ENCODE results near the gene MCFD2.

DNA sequence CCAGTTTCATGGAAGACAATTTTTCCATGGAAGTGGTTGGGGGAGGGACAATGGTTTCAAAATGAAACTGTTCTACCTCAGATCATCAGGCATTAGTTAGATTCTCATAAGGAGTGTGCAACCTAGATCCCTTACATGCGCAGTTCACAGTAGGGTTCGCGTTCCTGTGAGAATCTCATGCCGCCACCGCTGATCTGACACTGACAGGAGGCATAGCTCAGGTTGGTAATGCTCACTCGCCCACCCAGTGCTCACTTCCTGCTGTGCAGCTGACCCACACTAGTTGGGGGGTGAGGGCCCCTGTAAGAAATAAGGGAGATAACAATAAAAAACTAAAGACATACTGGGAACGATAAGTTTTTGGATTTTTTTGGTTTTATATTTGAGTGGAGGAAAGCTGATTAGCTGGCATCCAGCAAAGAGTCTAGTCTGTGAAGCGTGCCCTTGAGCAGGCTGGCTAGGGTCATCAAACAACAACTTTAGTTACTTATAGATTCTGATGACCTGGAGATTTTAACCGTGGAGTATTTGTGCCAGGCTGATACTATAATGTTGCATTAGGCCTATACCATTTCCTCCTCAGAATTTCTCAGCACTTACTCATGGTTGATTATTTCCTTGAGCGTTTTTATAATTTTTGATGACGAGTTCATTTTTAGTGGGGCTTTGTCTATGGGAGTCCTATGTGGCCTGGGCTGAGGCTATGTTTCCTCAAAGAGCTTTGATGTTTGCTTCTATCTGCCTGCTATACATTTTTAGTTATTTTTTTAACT is 6.3 kb upstream of the MCFD2 start:
- TF ChIP-seq, protein P1, sequence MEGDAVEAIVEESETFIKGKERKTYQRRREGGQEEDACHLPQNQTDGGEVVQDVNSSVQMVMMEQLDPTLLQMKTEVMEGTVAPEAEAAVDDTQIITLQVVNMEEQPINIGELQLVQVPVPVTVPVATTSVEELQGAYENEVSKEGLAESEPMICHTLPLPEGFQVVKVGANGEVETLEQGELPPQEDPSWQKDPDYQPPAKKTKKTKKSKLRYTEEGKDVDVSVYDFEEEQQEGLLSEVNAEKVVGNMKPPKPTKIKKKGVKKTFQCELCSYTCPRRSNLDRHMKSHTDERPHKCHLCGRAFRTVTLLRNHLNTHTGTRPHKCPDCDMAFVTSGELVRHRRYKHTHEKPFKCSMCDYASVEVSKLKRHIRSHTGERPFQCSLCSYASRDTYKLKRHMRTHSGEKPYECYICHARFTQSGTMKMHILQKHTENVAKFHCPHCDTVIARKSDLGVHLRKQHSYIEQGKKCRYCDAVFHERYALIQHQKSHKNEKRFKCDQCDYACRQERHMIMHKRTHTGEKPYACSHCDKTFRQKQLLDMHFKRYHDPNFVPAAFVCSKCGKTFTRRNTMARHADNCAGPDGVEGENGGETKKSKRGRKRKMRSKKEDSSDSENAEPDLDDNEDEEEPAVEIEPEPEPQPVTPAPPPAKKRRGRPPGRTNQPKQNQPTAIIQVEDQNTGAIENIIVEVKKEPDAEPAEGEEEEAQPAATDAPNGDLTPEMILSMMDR (IDR thresholded peaks at IDR 0.05), result no peak
- TF ChIP-seq POLR2AphosphoS5 (IDR thresholded peaks at IDR 0.05) (no peak), POLR2A (IDR thresholded peaks at IDR 0.05) (no peak)

Data from breast epithelium (tissue), 3 donors.